ENCODE measurements around the gene SNX8.
"Not testable (repeated sequence)": the region's sequence is repeated elsewhere in the genome, so short reads cannot be mapped to it uniquely, and the experiment has no call there.

Gene SNX8

GRCh38 chr7:2289621-2290020, 24.6 kb downstream of the SNX8 start:
- DNase-seq: no peak

- no peak for DNase-seq
These were observed 25.1 kb downstream of the SNX8 start for GRCh38 chr7:2289111-2289586.

- DNase-seq: no peak
These were observed 25.7 kb downstream of the SNX8 start for GRCh38 chr7:2288503-2288902.

GRCh38 chr7:2287745-2288144, 26.5 kb downstream of the SNX8 start:
- DNase-seq: no peak

- no peak for DNase-seq
These were observed 31.2 kb downstream of the SNX8 start for GRCh38 chr7:2283074-2283473.

GRCh38 chr7:2282185-2282751, 32.0 kb downstream of the SNX8 start:
- no peak for DNase-seq

GRCh38 chr7:2281541-2281940, 32.7 kb downstream of the SNX8 start:
- DNase-seq: no peak

- DNase-seq: no peak
These were observed 33.8 kb downstream of the SNX8 start for GRCh38 chr7:2280424-2280823.

GRCh38 chr7:2279896-2280295, 34.3 kb downstream of the SNX8 start:
- DNase-seq: no peak

- DNase-seq: no peak
These were observed 36.2 kb downstream of the SNX8 start for GRCh38 chr7:2278026-2278425.

GRCh38 chr7:2276107-2276506, 38.1 kb downstream of the SNX8 start:
- no peak for DNase-seq

GRCh38 chr7:2275101-2275500, 39.1 kb downstream of the SNX8 start:
- DNase-seq: no peak

- no peak for DNase-seq
These were observed 39.6 kb downstream of the SNX8 start for GRCh38 chr7:2274666-2275065.

GRCh38 chr7:2273866-2274265, 40.4 kb downstream of the SNX8 start:
- DNase-seq: no peak

GRCh38 chr7:2272031-2272430, 42.2 kb downstream of the SNX8 start:
- no peak for DNase-seq

GRCh38 chr7:2271273-2272026, 42.8 kb downstream of the SNX8 start:
- no peak for DNase-seq

- no peak for DNase-seq
These were observed 43.7 kb downstream of the SNX8 start for GRCh38 chr7:2270495-2270894.

GRCh38 chr7:2269991-2270460, 44.2 kb downstream of the SNX8 start:
- DNase-seq: no peak

- DNase-seq: not testable (repeated sequence)
These were observed 44.9 kb downstream of the SNX8 start for GRCh38 chr7:2269089-2269990.

- no peak for DNase-seq
These were observed 47.3 kb downstream of the SNX8 start for GRCh38 chr7:2266911-2267310.

GRCh38 chr7:2264158-2264557, 50.1 kb downstream of the SNX8 start:
- DNase-seq: no peak

- DNase-seq: no peak
These were observed 51.1 kb downstream of the SNX8 start for GRCh38 chr7:2263176-2263575.

- no peak for DNase-seq
These were observed 52.6 kb downstream of the SNX8 start for GRCh38 chr7:2261611-2262010.

GRCh38 chr7:2260820-2261219, 53.4 kb downstream of the SNX8 start:
- DNase-seq: no peak
